GM18520 (cell line): ENCODE data around the gene CACNA1A.

ENCODE experiments used
- ATAC-seq: cut with Tn5 transposase; IDR thresholded peaks from one replicate; pipeline ENCODE4 v1.9.1; 2021; ENCODE audit not compliant: unreplicated experiment

The CACNA1A gene

GRCh38 chr19:13314761-13315160 is 191.5 kb downstream of the CACNA1A start:
- no peak for ATAC-seq

GRCh38 chr19:13313875-13314274 is 192.4 kb downstream of the CACNA1A start:
- ATAC-seq, result no peak

DNA sequence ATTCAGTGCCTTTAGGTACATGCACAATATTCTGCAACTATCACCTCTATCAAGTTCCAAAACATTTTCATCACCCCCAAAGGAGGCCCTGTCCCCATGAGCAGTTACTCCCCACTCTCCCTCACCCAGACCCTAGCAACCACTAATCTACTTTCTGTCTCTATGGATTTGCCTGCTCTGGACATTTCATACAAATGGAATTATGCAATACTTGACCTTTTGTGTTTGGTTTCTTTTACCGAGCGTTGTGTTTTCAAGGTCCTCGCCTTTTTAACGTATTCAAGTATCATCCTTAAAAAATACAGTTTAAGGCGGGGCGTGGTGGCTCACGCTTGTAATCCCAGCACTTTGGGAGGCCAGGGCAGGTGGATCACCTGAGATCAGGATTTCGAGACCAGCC is 196.4 kb downstream of the CACNA1A start:
- no peak for ATAC-seq

DNA sequence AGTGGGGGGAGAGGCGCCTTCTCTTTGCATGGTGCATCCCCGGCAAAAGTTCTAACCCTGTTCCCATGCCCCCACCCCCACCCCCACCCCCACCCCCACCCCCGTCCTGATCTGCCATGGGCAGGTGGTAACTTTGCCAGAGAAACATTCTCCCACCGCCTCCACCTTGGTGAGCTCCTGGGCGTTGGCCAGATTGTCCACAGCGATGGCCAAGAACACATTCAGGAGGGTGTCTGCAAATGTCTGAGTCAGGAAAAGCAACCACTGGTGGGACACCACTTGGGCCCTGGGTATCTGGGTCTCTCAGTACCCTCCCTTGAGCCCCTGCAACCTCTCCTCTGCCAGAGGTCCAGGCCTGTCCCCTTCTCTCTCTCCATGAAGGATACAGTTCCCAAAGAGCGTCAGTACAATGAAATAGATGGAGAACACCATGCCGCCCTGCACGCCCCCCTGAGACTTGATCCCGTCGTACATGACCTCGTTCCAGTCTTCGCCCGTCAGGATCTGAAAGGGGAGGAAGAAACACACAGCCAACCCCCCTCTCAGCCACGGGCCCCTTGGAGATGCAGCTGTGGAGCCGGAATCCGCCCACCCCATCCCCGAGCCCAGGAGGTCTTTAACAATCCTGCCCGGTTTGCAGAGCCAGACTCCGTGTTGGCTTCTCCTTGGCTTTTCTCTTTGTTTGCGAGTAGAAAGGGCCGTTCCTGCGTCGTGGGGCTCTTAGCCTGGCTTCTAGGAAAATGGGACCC is 202.7 kb downstream of the CACNA1A start:
- no peak for ATAC-seq

- ATAC-seq, result no peak
Observed at GRCh38 chr19:13302526-13303270, 203.6 kb downstream of the CACNA1A start.

DNA sequence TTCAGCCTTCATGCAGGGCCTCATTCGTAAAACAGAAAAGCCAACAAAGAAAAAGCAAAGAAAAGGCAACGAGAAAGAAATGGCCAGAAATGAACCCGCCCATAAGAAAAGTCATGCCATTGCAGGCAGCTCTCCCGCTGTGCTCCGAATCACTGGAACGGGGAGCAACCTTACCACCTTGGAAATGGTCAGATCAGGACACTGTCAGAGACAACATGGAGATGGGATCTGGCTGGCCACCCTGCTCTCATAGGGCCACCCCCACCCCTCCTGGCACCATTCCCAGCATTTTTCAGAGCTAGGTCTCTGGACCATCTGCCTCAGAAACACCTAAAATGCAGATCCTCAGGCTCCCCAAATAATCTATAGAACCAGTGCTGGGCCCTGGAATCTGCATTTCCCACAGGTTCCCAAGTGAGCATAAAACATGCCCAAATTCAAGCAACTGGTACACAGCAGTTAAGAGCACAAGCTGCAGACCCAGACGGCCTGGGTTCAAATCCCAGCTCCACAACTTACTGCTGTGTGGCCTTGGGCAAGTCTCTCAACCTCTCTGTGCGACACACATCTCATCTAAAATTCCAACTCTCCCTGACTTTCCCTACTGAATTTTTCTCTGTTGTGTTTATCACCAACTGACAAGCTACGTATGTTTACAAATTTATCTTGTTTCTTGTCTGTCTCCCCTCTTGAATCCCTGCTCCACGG is 204.5 kb downstream of the CACNA1A start:
- no peak for ATAC-seq

DNA sequence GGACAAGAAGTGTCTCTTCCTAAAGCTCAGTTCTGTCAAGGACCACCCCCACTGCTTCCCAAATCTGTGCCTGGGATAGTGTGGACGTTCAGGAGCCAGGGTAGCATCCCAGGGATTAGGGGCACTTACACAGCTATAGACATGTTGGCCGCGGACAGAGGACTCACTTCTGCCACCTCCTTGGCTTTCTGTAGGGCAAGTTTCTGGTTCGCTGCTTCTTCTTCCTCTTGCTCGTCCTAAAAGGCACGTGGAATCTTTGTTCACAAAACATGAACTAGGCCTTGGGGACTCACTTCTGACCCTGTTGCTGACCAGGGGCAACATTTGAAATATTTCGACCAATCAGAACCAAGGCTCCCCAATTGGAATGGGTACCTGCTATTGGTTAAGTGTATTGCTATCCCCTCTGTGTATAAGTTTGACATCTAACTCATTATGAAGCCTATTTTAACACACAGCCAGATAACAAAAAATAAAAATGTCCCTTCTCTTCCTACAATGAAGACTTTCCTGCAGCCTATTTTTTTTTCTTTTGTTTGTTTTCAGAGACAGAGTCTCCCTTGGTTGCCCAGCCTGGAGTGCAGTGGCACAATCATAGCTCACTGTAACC is 205.8 kb downstream of the CACNA1A start:
- no peak for ATAC-seq

DNA sequence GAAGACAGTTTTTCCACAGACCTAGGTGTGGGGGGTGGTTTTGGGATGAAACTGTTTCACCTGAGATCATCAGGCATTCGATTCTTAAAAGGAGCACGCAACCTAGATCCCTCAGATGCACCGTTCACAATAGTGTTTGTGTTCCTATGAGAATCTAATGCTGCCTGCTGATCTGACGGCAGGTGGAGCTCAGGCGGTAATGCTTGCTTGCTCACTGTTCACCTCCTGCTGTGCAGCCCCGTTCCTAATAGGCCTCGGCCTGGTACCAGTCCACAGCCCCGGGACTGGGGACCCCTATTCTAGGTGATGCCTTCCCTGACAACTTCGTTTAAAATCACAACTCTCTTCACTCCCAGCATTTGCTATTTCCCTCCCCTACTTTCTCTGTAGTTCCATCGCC is 206.4 kb downstream of the CACNA1A start:
- no peak for ATAC-seq

GRCh38 chr19:13298565-13299481 is 207.5 kb downstream of the CACNA1A start:
- no peak for ATAC-seq

DNA sequence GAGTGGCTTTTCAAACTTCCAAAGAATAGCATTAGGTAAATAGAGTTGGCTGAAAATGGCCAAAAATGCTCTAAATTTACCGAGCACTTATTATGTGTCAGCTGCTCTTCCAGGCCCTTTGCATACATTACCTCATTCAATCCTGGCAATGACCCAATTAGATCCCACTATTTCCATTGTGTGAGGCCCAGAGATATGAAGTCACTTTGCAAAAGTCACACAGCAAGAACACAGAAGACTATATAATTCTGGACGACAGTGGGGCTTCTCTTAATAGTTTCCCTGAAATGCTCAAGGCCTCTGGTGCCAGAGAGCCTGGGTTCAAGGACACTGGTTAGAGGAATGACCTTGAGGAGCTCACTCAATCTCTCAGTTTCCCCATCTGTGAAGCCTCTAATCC is 209.3 kb downstream of the CACNA1A start:
- no peak for ATAC-seq

DNA sequence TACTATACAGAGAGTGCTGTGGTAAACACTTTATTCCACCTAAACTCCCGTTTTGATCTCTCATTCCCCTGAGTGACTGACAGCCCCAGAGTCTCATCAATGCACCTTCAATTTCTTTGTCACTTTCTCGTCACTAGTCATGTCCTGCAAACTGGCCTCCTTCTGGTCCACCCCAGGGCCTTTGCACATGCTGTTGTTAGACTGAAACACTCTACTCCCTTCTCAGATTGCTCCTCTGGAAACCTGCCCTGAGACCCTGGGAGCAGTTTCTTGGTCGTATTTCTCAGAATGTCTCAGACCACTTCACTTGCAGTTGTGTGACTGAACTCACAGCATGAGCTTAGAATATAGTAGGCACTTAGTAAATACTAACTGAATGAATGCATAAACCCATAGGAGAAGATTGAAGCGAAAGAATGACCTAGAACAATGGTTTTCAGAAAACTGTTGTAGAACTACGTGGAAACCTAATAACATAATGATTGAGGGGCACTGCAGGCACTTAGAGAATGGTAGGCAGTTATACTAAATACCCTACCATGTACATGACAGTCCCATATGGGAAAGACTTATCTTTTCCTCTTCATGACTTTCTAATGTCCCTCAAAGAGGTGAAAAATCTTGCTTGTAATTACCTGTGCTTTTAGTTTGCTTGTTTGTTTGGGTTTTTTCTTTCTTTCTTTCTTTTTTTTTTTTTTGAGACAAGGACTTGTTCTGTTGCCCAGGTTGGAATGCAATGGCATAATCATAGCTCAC is 211.3 kb downstream of the CACNA1A start:
- ATAC-seq, result no peak

DNA sequence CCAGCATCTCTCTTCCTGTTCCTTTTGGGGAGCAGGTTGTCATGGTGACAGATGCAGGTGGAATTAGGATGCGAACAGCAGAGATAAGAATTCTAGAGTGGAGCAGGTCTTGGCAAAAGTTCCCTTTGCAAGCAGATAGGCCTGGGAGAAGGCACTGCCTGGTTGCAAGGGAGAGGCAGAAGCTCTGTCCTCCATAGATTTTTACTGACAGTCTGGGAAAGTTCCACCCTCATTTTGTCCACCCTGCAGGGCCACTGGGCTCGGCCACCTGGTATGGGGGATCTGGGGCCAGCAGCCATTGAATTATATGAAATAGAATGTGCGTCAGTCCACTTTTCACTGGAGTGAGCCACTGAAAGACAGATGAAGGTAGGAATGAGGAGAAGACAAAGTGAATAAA is 214.4 kb downstream of the CACNA1A start:
- no peak for ATAC-seq

- no peak for ATAC-seq
Observed at GRCh38 chr19:13290741-13291140, 215.5 kb downstream of the CACNA1A start.

- ATAC-seq, result no peak
Observed at GRCh38 chr19:13289295-13289694, 217.0 kb downstream of the CACNA1A start.

DNA sequence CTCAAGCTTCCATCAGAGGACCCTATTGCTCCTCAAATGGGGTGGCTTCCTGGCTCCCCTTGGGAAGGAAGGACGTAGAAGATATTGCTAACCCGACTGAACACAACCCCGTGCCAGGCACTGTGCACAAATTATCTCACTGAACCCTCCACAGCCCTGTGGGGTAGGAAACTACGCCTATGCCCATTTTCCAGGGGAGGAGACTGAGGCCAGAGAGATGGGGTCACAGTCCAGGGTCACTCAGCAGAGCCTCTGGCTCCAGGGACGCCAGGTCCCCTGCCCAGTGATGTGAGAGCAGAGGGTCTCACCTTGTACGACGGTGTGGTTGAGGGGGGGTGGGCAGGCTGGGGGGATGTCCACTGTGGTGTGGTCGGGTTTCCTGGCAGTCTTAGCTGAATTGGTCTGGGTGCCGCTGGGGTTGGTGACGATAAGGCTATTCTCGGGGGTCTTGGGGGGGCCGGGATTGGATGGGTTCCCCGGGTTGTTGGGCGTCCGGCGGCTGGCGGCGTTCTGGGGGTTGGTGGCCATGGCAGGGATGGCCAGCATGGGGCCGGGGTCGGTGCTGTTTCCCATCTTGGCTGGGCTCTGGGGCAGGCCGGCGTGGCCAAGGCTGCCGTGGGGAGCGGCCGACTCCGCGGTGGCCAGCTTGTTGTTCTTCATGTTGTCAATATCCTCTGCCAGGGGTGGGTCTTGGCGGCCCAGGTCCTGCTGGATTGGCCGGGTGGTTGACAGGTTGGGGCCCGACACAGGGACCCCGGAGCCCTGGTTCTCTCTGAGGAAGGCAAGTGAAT is 219.9 kb downstream of the CACNA1A start:
- ATAC-seq, result no peak

- no peak for ATAC-seq
Observed at GRCh38 chr19:13284929-13285928, 221.1 kb downstream of the CACNA1A start.

GRCh38 chr19:13283871-13284270 is 222.4 kb downstream of the CACNA1A start:
- ATAC-seq, result no peak
